Endothelial cell of umbilical vein (primary cell): ENCODE results near the gene CMC4. TPM values are rescaled to one million over a fixed set of nuclear protein-coding genes. Genes with fewer than 3 reads are reported as not detected.

Experiments used
- BruUV-seq: library from RNA; stranded (reverse); fragments of 400-500 nt; replicated peaks from 2 replicates; lab custom pipeline; 2021; lab: Mats Ljungman, UMichigan
- CTCF ChIA-PET: fragments of 300-600, 350-600 bp; sonication (Branson Sonifier 250); formaldehyde crosslinking; loops from one replicate; lab custom pipeline; 2021; ENCODE audit warnings: antibody characterized with exemption, inconsistent platforms; lab: Charles Lee
- POLR2A ChIA-PET: fragments of 300-600, 350-600 bp; sonication (Branson Sonifier 250); formaldehyde crosslinking; loops from one replicate; lab custom pipeline; 2021; ENCODE audit warnings: antibody characterized with exemption, inconsistent platforms; lab: Charles Lee
- DNase-seq: peaks from one replicate; pipeline ENCODE4 v3.0.0-alpha.2; 2011; ENCODE audit warnings: low read depth, low spot score
- FAIRE-seq: peaks from 2 replicates; lab custom pipeline; 2011; peaks lifted over from hg19 to GRCh38; lab: Jason Lieb, UNC
- H2AFZ ChIP-seq: 2 replicates; pipeline ENCODE4 v1.6.0; 2012; ENCODE audit warnings: low read depth, low read length, control low read depth, inconsistent platforms
- H3K27ac ChIP-seq: 2 replicates; pipeline ENCODE4 v1.5.1; 2011; ENCODE audit warnings: low read depth, mild to moderate bottlenecking, control low read depth, low read length, moderate library complexity; ENCODE audit not compliant: insufficient read depth
- H3K27me3 ChIP-seq, 2 experiments: 2 replicates each; pipeline versions ENCODE4 v1.6.0 to v1.6.1; 2011; ENCODE audit warnings: low read length in 2 of 2, mixed read lengths in 1 of 2; ENCODE audit not compliant: control insufficient read depth in 2 of 2, insufficient read depth in 2 of 2
- H3K36me3 ChIP-seq, 2 experiments: 2 replicates in 1 of 2; 3 replicates in 1 of 2; pipeline ENCODE4 v1.5.1; 2011; ENCODE audit warnings: low read length in 2 of 2, mild to moderate bottlenecking in 1 of 2, moderate library complexity in 1 of 2; ENCODE audit not compliant: control insufficient read depth in 2 of 2, insufficient read depth in 2 of 2; ENCODE audit errors: extremely low read depth in 1 of 2
- H3K4me1 ChIP-seq: 3 replicates; pipeline ENCODE4 v1.5.1; 2011; ENCODE audit warnings: mild to moderate bottlenecking, low read length; ENCODE audit not compliant: control insufficient read depth, insufficient read depth; ENCODE audit errors: extremely low read depth
- H3K4me2 ChIP-seq: 2 replicates; pipeline ENCODE4 v1.6.1; 2011; ENCODE audit warnings: low read length, control low read depth, mixed read lengths; ENCODE audit not compliant: insufficient read depth
- H3K4me3 ChIP-seq, 3 experiments: fragments of 200-600 bp in 1 of 3; sonication (generic), shearing (Covaris generic) in 1 of 3; replicated peaks in 1 of 3; 2 replicates each; pipeline ENCODE4 v1.5.1; 2011 to 2016; ENCODE audit warnings: control low read depth in 3 of 3, low read length in 3 of 3, mild to moderate bottlenecking in 2 of 3, inconsistent platforms in 1 of 3, low read depth in 1 of 3, moderate library complexity in 1 of 3; ENCODE audit not compliant: insufficient read depth in 1 of 3
- H3K79me2 ChIP-seq: 2 replicates; pipeline ENCODE4 v1.6.0; 2012; ENCODE audit warnings: low read length, inconsistent platforms; ENCODE audit not compliant: control insufficient read depth, insufficient read depth
- H3K9ac ChIP-seq: replicated peaks from 2 replicates; pipeline ENCODE3; 2011; ENCODE audit warnings: low read length, control low read depth; ENCODE audit not compliant: insufficient read depth; ENCODE audit errors: extremely low read depth
- H3K9me1 ChIP-seq: replicated peaks from 3 replicates; pipeline ENCODE4 v1.6.0; 2011; ENCODE audit warnings: mild to moderate bottlenecking, low read length; ENCODE audit not compliant: control insufficient read depth, insufficient read depth; ENCODE audit errors: extremely low read depth
- H3K9me3 ChIP-seq: replicated peaks from 2 replicates; pipeline ENCODE4 v1.5.1; 2012; ENCODE audit warnings: low read length, inconsistent platforms; ENCODE audit not compliant: control insufficient read depth, insufficient read depth
- H4K20me1 ChIP-seq: replicated peaks from 2 replicates; pipeline ENCODE3; 2011; ENCODE audit warnings: mild to moderate bottlenecking, low read length; ENCODE audit not compliant: control insufficient read depth, insufficient read depth; ENCODE audit errors: extremely low read depth
- EZH2 ChIP-seq: IDR thresholded peaks from 2 replicates; pipeline ENCODE4 v1.6.1; 2012; ENCODE audit warnings: borderline replicate concordance, low read depth, mild to moderate bottlenecking, moderate library complexity, low read length, inconsistent platforms; ENCODE audit not compliant: severe bottlenecking
- GATA2 ChIP-seq: IDR thresholded peaks from 2 replicates; pipeline ENCODE4 v1.7.0; 2011; ENCODE audit warnings: low read depth, mild to moderate bottlenecking, moderate library complexity, mixed read lengths, low read length; ENCODE audit not compliant: insufficient read length, insufficient read depth
- JUN ChIP-seq: IDR thresholded peaks from 2 replicates; pipeline ENCODE4 v1.6.1; 2011; ENCODE audit warnings: borderline replicate concordance, low read depth; ENCODE audit not compliant: insufficient read length, insufficient read depth
- MYC ChIP-seq: IDR thresholded peaks from one replicate; pipeline ENCODE4 v1.6.1; 2011; ENCODE audit warnings: mild to moderate bottlenecking, low read depth, low read length
- POLR2A ChIP-seq: IDR thresholded peaks from 2 replicates; pipeline ENCODE4 v1.6.1; 2012; ENCODE audit warnings: low read depth, mild to moderate bottlenecking, control low read depth, low read length
- POLR2AphosphoS5 ChIP-seq: IDR thresholded peaks from 2 replicates; pipeline ENCODE4 v1.6.1; 2012; ENCODE audit warnings: low read depth, mild to moderate bottlenecking, control low read depth, low read length, moderate library complexity; ENCODE audit not compliant: insufficient read depth
- dilution Hi-C: fragments of 300-500 bp; cut with MboI; formaldehyde crosslinking; loops from one replicate; pipeline ENCODE4 v1.15.0; 2019; ENCODE audit warnings: low sequenced_read_pairs; ENCODE audit not compliant: extremely low pct_ligation_motif_present
- intact Hi-C: fragments of 100-400 bp; cut with micrococcal nuclease; formaldehyde crosslinking; loops from one replicate; pipeline ENCODE4 v1.10.0; 2022
- polyA plus RNA-seq, 4 experiments: library from polyadenylated mRNA; depleted of rRNA in 3 of 4; stranded (reverse) in 3 of 4; unstranded in 1 of 4; fragments of >200 nt; gene quantifications; 2 replicates each; pipeline versions ENCODE4 v1.2.1 to v1.2.3, GENCODE V29; 2011 to 2012; ENCODE audit warnings: missing spikeins in 1 of 4
- total RNA-seq: library from RNA; stranded (reverse); gene quantifications from 2 replicates; pipeline ENCODE4 v1.2.3, GENCODE V29; 2021
- TF ChIP-seq, protein P1 (sequence below), 2 donors: IDR thresholded peaks; 1 replicate in 1 of 2; 2 replicates in 1 of 2; pipeline ENCODE4 v1.5.1; 2011; ENCODE audit warnings: low read length in 2 of 2, mild to moderate bottlenecking in 2 of 2, moderate library complexity in 2 of 2, control low read depth in 1 of 2, inconsistent platforms in 1 of 2, low read depth in 1 of 2; ENCODE audit not compliant: insufficient read depth in 1 of 2; ENCODE audit errors: extremely low read depth in 1 of 2
- TF ChIP-seq, protein P2 (sequence below): IDR thresholded peaks from 2 replicates; pipeline ENCODE4 v1.6.1; 2011; ENCODE audit not compliant: insufficient read depth, insufficient read length

CMC4 gene
- total and polyA plus RNA-seq, 2 donors (not counting 3 experiments of a cell fraction or from before 2014, with no cell fraction given) = 3.2 to 6.7 TPM

DNA sequence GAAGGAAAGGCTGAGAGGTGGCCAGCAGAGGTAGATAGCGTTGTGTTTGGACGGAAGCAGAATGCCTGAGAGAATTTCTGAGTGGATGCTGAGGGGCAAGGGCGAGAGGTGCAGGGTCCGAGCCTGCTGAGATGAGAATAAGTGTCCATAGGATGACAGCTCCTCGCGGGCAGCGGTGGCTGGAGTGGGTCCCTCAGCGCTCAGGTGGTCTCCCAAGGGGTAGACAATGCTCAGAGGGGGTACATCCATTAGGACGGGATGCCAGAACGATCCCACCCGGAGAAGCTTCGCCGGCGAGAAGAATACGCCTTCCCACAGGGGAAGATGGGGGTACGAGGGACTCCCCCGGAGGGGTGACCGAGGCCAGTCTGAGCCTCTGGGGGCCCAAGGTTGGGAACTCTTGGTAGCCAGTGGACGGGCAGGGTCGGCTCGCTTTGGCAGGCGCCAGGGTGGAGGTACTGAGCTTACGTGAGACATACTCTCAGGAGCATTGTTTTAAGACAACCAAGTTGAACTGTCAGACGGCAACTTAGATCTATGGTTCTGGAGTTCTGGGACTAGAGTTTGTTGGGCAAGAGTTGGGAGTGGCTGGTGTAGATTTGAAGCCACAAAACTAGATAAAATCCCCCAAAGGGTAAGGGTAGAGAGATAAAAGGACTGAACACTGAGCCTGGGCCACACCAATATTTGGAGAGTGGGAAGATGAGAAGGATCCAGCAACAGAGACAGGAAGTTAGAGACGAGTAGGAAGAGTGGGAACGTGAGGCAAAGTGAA lies 16.2 kb upstream of the CMC4 start:
- FAIRE-seq (no peak), DNase-seq (no peak)
- Histone ChIP-seq H3K9me3 (no peaks in the 10 kb centered on the region), H3K9me1 (no peaks in the 10 kb centered on the region), H3K27ac (no peak overlapping the region), H2AFZ (no peak overlapping the region), H4K20me1 (no peaks in the 10 kb centered on the region), H3K9ac (no peak overlapping the region), H3K4me3 (no peak overlapping the region), H3K79me2 (no peaks in the 10 kb centered on the region), H3K36me3 (peaks cover 0 to 2% of the 10 kb centered on the region in 2 experiments), H3K4me2 (no peak overlapping the region), H3K27me3 (no peaks in the 10 kb centered on the region), H3K4me1 (peaks cover 4% of the 10 kb centered on the region)
- POLR2A ChIA-PET = no interaction called here
- dilution Hi-C loops (no loop called here), intact Hi-C loops (loop anchor here (1.0 kb wide), 1 partner anchor 16 kb away; the partner anchor contains the start of genes BRCC3, CMC4 and MTCP1)
- CTCF ChIA-PET = interaction anchor here (0.6 to 1.5 kb wide), 4 partner anchors 17 to 169 kb away, joined by 3 to 8 read pairs (median 3); no protein-coding TSS in a partner anchor
- TF ChIP-seq, protein P1, sequence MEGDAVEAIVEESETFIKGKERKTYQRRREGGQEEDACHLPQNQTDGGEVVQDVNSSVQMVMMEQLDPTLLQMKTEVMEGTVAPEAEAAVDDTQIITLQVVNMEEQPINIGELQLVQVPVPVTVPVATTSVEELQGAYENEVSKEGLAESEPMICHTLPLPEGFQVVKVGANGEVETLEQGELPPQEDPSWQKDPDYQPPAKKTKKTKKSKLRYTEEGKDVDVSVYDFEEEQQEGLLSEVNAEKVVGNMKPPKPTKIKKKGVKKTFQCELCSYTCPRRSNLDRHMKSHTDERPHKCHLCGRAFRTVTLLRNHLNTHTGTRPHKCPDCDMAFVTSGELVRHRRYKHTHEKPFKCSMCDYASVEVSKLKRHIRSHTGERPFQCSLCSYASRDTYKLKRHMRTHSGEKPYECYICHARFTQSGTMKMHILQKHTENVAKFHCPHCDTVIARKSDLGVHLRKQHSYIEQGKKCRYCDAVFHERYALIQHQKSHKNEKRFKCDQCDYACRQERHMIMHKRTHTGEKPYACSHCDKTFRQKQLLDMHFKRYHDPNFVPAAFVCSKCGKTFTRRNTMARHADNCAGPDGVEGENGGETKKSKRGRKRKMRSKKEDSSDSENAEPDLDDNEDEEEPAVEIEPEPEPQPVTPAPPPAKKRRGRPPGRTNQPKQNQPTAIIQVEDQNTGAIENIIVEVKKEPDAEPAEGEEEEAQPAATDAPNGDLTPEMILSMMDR (IDR thresholded peaks at IDR 0.05; ENCODE audit: extremely low read depth in 1 of 2, insufficient read depth in 1 of 2, low read depth in 1 of 2, low read length in 2 of 2) = no peak
- no peak for TF ChIP-seq MYC
- no peak for TF ChIP-seq POLR2AphosphoS5
- no peak for TF ChIP-seq GATA2
- TF ChIP-seq JUN = no peak
- TF ChIP-seq, protein P2, sequence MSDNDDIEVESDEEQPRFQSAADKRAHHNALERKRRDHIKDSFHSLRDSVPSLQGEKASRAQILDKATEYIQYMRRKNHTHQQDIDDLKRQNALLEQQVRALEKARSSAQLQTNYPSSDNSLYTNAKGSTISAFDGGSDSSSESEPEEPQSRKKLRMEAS = no peak
- no peak for TF ChIP-seq POLR2A
- no peak for TF ChIP-seq EZH2
- no TSS peak for BruUV-seq
